Stimulated activated CD4-positive, alpha-beta T cell treated with anti-CD3 and anti-CD28 coated beads, TNF-alpha, amount 100 ng/mL, for 48 hours (primary cell): Measurements from ENCODE around the gene ACER1.
A peak's percentile ranks its signal among the peaks of the same experiment; 100 is the strongest.
"Not testable (repeated sequence)": the region's sequence is repeated elsewhere in the genome, so short reads cannot be mapped to it uniquely, and the experiment has no call there.

ENCODE experiments used
- DNase-seq, 3 donors: peaks; one replicate each; pipeline ENCODE4 v3.0.0-alpha.2; 2020; ENCODE audit warnings: low read depth in 3 of 3

ACER1 gene

GRCh38 chr19:6357174-6357573, 23.8 kb upstream of the ACER1 start:
- DNase-seq = no peak

GRCh38 chr19:6355321-6356040, 22.1 kb upstream of the ACER1 start:
- not testable (repeated sequence) for DNase-seq

GRCh38 chr19:6354098-6354674, 20.8 kb upstream of the ACER1 start:
- DNase-seq = no peak

- DNase-seq = no peak
Measured at GRCh38 chr19:6352381-6353165, 19.2 kb upstream of the ACER1 start.

GRCh38 chr19:6350688-6351087, 17.3 kb upstream of the ACER1 start:
- no peak for DNase-seq

- not testable (repeated sequence) for DNase-seq
Measured at GRCh38 chr19:6349271-6349670, 15.9 kb upstream of the ACER1 start.

GRCh38 chr19:6343462-6343861, 10.1 kb upstream of the ACER1 start:
- no peak for DNase-seq

GRCh38 chr19:6340493-6341201, 7.2 kb upstream of the ACER1 start:
- DNase-seq = no peak

- no peak for DNase-seq
Measured at GRCh38 chr19:6334490-6335285, 1.3 kb upstream of the ACER1 start.

- no peak for DNase-seq
Measured at GRCh38 chr19:6326815-6327214, 6.6 kb downstream of the ACER1 start.

GRCh38 chr19:6325614-6326013, 7.8 kb downstream of the ACER1 start:
- no peak for DNase-seq

- no peak for DNase-seq
Measured at GRCh38 chr19:6324757-6325156, 8.7 kb downstream of the ACER1 start.

GRCh38 chr19:6322284-6322683, 11.1 kb downstream of the ACER1 start:
- no peak for DNase-seq

GRCh38 chr19:6319376-6319775, 14.0 kb downstream of the ACER1 start:
- no peak for DNase-seq

- DNase-seq = peak in 1 of 3 donors; percentile 38
Measured at GRCh38 chr19:6318772-6319171, 14.6 kb downstream of the ACER1 start.

- not testable (repeated sequence) for DNase-seq
Measured at GRCh38 chr19:6315646-6316045, 17.8 kb downstream of the ACER1 start.

GRCh38 chr19:6313398-6313969, 19.9 kb downstream of the ACER1 start:
- no peak for DNase-seq

GRCh38 chr19:6312018-6312417, 21.4 kb downstream of the ACER1 start:
- no peak for DNase-seq

GRCh38 chr19:6298413-6298812, 35.0 kb downstream of the ACER1 start:
- no peak for DNase-seq

GRCh38 chr19:6297202-6297601, 36.2 kb downstream of the ACER1 start:
- DNase-seq = no peak

GRCh38 chr19:6292006-6292405, 41.4 kb downstream of the ACER1 start:
- DNase-seq = no peak
